GM19452 (cell line): Measurements from ENCODE around the gene TAF11L2.
"Not testable (repeated sequence)": the region's sequence is repeated elsewhere in the genome, so short reads cannot be mapped to it uniquely, and the experiment has no call there.

Experiments used
- ATAC-seq: cut with Tn5 transposase; IDR thresholded peaks from one replicate; pipeline ENCODE4 v1.9.1; 2021; ENCODE audit not compliant: unreplicated experiment

The TAF11L2 gene

DNA sequence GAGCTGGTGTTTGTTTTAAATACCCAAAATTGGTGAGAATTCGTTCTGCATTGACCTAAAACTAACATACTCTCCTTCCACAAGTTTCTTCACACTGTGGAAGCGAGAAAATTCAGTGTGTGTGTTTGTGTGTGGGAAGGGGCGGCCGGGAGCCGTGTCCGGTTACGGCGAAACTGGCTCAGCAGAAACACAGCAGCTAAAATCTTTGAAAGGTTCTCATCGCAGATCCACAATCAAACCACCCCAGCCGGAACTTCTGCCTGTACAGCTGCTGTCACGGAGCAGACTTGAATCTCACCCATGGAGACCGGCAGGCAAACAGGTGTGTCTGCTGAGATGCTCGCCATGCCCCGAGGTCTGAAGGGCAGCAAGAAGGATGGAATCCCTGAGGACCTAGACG, 26.9 kb downstream of the TAF11L2 start, which contains the start of gene TAF11L5:
TSS of gene TAF11L5 (plus strand) at position 301 of the 400 bp plus-strand sequence.
- not testable (repeated sequence) for ATAC-seq

DNA sequence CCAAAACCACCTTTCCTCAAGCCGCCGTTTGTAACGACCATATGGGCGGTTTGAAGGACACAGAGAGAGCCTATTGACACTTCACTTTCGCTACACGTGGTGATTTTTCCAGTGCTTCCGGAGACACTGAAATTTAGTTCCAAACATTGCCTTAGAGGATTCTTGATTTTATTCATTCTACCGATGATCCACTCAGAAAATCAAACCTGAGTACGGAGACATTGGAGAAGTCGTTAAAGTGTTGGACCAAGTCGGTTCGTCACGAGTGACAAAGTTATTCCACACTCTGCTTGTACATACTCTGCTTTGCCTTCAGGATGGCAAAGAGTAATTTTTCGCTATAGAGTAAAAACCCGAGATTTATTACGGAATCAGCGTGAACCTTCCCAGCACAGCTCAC, 28.5 kb downstream of the TAF11L2 start:
- not testable (repeated sequence) for ATAC-seq

DNA sequence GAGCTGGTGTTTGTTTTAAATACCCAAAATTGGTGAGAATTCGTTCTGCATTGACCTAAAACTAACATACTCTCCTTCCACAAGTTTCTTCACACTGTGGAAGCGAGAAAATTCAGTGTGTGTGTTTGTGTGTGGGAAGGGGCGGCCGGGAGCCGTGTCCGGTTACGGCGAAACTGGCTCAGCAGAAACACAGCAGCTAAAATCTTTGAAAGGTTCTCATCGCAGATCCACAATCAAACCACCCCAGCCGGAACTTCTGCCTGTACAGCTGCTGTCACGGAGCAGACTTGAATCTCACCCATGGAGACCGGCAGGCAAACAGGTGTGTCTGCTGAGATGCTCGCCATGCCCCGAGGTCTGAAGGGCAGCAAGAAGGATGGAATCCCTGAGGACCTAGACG, 30.3 kb downstream of the TAF11L2 start, which contains the start of gene TAF11L6:
TSS of gene TAF11L6 (plus strand) at position 301 of the 400 bp plus-strand sequence.
- not testable (repeated sequence) for ATAC-seq
